HG03064 (cell line): ENCODE data around the gene SPIRE1.

Source experiments
- ATAC-seq: cut with Tn5 transposase; IDR thresholded peaks from one replicate; pipeline ENCODE4 v1.9.1; 2021; ENCODE audit warnings: low read depth; ENCODE audit not compliant: unreplicated experiment

Gene SPIRE1

DNA sequence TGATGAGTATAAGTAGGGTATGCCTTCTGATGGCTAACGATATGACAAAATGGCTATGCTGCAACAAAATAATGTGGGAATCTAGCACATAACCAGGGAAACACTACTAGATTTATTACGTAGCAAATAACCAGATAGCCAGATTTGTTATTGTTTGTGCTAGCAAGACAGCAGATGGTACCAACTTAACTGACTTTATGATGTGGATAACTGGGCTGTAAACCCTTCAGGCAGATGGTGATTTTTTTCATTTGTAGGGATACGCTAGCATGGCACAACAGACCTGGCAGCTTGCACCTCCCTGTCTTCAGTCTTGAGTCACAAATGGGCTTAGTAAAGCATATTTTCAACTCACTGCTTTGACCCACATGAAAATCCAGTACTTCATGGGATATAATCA lies 201.5 kb downstream of the SPIRE1 start:
- ATAC-seq: no peak

DNA sequence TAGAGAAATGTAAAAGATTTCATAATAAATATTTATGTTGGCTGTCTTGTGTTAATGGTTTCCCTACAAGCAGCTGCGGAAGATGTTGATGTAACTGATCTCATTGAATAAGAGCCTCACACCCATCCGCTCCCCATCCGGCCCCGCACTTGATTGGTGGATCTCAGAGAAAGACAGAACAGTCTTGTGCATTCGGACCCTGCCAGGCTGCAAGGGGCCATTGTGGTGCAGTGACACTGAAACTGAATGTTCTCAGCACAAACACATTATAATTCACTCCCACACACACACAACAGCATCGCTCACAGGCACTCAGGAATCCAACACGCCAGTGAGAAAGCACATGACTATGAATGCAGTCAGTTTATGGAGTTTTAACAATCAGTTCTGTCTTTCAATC lies 202.4 kb downstream of the SPIRE1 start:
- no peak for ATAC-seq

DNA sequence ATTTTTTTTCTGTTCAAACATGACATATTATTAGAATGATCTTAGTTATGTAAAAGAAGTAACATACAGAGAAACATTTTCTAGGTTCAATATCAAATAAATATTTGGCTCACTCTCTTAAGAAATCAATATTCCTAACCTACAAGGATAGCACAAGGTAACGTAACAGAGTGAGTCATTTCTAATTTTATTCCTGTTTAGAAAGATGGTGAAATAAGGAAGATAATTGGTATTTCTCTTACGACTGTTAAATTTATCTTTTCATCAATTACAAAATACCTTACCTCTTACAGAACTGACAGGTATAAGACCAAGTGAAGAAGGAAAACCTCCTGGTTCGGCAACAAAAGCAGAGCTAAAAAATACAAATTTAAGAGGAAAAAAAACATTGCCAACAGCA lies 205.1 kb downstream of the SPIRE1 start:
- ATAC-seq: no peak

DNA sequence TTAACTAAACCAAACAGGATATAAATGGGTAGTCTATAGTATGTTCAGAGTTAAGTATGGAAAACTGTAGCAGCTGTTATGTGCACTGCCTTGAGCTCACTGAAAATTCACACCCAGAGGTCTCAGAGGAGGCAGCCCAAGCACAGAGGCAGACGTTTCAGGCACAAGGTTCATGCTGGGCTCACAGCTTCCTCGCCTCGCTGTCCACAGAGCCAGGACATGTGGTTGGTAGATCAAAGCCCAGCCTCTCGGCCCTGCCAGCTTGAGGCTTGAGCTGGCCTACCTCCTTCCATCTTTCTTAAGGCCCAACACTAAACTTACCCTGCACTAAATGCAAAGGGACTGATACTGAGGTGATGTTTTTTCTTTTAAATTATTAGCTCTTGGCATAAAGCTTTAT lies 206.5 kb downstream of the SPIRE1 start:
- no peak for ATAC-seq

DNA sequence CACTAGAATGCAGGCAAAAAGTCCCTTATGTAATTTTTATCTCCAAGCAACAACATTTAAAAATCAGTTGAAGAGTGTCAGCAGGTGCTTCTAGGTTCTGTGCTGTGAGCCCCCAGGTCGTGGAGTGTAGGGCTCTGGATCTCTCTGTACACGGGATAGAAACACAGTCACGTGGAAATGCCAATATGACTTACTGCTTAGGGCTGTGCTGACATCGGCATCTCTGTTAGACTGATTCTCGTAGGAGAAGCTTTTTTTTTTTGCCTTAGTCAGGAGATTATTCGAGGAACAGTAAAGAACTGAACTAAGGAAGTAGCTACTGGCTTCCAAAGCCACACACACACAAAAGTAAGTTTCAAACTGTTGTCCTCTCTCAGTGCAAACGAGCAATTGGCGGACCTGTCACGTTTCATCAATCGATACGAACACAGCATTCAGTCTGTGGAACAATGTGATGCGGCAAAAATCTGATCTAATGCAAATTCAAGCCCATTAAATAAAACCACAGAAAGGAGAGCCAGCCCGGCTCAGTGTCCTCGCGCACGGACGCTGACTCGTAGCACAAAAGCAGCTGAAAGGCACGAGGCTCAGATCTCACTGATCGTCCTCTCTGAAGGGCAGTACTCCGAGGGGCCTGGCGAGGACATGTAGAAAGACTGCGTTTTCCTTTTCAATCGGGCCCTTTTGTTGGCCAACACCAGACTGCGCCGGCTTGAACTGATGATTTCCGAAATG lies 208.7 kb downstream of the SPIRE1 start:
- no peak for ATAC-seq

DNA sequence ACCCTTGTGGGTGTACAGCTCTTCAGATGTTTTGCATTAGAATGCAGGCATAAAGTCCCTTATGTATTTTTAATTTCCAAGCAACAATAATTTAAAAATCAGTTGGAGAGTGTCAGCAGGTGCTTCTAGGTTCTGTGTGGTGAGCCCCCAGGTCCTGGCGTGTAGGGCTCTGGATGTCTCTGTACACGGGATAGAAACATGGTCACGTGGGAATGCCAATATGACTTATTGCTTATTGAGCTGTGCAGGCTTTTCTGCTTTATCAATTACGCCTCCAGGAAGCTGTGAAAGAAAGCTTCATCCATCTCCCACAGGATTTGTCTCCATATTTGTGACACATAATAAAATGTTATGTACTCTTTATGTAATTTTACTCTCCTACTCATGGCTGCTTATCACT lies 212.4 kb downstream of the SPIRE1 start:
- no peak for ATAC-seq

DNA sequence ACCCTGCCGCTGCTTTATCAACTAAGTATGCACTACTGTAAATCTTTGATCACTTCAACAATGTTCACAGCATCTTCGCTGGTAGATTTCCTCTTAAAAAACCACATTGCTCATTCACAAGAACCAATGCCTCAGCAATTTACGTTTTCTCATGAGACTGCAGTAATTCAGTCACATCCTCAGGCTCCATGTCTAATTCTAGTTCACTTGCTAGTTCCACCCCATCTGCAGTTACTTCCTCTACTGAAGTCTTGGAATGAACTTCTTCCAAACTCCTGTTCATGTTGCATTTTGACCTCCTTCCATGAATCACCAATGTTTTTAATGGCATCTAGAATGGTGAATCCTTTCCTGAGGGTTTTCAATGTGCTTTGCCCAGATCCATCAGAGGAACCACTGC lies 214.4 kb downstream of the SPIRE1 start:
- ATAC-seq: no peak

DNA sequence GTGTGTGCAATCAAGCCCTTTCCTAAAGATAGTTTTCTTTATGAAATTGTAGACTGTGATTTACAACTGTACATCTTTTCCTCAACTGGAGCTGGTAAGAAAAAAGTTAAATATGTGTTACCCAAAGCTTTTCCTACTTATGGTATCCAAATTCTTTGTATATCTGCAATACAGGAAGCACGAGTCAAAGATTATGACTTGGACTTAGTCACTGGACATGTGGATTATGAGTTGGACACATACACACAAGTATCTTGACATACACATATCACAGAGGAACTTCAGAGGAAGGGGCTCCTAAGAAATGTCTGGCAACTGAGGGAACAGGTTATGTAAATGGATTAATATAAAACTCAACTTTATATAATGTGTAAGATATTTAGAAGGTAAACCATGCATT lies 215.0 kb downstream of the SPIRE1 start:
- no peak for ATAC-seq

DNA sequence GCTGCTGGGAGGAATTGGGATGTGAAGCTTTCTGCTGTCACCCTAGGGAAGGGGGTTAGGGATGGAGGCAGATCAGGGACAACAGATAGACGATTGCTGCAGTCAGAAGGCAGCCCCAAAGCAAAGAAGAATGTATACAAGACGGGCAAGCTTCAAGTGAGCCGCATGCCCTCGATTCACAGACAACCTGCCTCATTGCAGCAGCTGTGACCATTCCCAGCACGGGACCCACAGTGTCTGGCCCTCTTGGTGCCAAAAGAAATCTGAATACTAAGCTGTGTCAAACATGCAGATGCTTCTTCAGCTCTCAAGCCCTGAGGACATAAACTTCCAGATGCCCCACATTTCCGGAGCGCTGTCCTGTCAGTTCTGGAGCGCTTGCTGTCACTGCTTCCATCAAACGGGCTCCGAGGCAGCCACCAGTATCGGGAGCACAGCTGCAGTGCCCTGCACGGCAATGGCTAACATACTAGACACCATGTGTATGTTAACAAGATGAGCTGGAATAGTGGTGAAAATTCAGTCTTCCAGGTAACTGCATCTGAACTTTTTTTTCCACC lies 216.4 kb downstream of the SPIRE1 start:
- no peak for ATAC-seq

DNA sequence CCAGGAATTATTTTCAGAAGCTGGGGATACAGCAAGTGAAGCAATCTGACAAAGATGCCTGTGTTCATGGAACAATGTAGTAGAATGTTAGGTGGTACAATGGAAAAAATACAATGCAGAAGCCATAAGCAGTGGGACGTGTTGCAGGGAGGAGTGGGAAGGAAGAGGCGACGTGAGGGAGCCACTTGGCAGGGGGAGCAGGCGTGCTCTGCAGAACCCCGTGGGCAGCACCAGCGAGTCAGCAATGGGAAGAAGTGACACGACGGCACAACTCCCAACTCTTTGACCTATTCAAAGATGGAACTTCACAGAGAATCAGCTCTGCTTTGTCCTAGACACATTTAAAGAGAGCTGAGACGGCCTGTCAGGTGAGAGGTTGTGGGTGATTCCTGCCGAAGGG lies 219.7 kb downstream of the SPIRE1 start:
- no peak for ATAC-seq

DNA sequence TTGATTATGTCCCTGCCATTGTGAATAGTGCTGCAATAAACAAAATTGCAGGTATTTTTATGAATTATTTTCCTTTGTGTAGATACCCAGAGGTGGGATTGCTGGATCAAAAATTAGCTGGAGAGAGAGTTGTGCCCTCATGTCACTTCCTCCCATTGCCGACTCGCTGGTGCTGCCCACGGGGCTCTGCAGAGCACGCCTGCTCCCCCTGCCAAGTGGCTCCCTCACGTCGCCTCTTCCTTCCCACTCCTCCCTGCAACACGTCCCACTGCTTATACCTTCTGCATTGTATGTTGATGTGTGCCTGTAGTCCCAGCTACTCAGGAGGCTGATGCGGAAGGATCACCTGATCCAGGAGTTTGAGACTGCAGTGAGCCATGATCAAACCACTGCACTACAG lies 222.0 kb downstream of the SPIRE1 start:
- ATAC-seq: no peak

DNA sequence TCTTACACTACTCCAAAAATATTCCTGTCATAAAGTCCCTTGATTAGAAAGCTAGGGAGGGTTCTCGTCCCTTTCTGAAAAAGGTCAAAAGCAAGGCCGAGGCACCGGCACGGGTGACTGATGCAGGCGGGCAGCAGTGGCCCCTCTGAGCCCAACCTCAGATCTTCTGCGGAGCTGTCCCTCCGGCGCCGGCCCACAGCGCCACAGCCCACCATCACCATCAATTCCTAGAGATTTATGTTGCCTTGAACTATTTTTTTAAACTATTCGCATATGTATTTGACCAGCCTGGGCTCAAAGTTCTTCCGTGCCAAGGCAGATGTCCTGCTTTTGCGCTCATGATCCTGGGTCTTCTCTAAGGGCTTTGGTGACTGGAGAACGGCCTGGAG lies 223.4 kb downstream of the SPIRE1 start:
- no peak for ATAC-seq

DNA sequence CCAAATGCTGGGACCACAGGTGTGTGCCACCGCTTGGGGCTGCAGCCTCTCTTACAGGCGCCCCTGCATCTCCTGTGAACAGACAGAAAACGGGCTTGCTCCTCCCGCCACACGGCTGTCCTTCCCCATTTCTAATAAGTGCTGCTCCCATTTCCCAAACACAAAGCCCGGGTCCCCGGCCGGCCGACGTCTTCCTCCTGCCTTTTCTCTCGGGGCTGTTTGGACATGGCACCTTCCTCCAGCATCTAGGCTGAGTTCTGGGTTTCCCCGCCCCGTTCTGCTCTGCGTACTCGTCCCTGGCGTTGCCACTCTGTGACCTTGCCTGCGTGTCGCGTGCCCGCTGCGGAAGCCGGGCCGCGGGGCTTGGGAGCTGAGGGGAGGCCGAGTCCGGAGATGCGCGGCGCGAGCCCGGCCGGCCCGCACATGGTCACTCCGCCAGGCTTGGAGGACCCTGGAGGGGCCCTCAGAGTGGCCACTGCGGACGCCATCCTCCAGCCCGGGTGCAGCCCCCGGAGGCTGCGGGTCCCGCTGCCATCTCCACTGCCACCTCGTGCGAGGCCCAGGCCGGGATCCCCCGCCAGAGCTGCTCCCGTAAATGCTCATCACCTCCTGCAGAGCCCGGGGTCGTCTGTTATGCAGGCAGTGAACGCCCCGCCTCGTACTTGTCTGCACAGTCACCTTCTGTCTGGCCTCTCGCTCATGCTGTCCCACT lies 223.9 kb downstream of the SPIRE1 start:
- ATAC-seq: no peak

DNA sequence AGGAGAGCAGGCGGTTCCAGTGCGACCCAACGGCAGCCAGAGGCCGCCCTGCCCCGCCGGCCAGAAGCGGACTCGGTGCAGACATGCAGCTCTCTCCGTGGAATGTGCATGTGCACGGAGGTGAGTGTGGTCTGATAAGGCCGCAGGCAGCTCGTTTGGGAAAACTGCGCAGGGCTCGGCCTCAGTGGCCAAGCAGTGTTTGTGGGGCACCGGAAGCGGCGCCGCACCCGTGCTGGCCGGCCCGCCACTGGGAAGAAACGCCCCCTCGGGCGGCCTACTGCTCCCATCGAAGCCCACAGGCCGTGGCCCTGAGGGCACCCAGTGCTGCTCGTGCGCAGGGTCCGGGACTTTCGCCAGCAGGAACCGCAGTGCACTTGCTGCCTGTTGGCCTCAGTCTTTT lies 225.0 kb downstream of the SPIRE1 start:
- no peak for ATAC-seq

DNA sequence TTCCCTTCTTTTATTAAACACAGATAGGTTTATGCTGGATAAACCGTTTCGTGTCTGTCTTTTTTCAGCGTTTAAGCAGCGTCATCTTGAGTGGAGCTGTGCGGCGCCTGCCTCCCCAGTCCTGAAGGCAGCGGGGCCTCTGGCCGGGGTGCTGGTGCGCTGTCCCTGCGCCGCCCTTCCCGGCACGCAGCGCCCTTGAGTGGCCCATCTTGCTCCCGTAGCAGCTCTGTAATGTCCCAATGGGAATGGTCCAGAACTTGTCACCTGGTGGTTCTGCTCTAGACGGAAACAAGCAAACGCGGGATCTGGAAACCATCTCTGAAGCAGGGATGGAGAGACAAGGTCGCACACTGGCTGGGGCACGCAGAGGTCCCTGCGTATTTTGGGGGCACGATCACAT lies 225.7 kb downstream of the SPIRE1 start:
- ATAC-seq: no peak

DNA sequence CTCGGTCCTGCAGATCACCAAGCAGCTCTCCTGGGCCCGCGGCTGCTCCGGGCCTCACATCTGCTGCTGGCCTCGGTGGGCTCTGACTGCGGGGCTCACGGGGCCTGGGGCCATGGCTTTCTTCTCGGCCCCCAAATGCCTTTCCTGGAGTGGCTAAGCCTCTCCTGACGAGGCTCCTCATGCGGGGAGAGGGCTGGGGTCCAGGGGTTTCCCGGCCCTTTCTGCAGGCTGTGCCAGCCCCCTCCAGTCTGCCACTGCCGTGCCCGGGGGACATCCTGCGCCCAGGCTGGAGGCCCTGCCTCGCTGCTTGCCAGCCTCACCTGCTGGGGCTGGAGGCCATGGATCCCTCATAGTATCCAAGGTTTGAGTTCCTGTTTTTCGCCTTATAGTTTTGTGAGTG lies 226.3 kb downstream of the SPIRE1 start:
- no peak for ATAC-seq

DNA sequence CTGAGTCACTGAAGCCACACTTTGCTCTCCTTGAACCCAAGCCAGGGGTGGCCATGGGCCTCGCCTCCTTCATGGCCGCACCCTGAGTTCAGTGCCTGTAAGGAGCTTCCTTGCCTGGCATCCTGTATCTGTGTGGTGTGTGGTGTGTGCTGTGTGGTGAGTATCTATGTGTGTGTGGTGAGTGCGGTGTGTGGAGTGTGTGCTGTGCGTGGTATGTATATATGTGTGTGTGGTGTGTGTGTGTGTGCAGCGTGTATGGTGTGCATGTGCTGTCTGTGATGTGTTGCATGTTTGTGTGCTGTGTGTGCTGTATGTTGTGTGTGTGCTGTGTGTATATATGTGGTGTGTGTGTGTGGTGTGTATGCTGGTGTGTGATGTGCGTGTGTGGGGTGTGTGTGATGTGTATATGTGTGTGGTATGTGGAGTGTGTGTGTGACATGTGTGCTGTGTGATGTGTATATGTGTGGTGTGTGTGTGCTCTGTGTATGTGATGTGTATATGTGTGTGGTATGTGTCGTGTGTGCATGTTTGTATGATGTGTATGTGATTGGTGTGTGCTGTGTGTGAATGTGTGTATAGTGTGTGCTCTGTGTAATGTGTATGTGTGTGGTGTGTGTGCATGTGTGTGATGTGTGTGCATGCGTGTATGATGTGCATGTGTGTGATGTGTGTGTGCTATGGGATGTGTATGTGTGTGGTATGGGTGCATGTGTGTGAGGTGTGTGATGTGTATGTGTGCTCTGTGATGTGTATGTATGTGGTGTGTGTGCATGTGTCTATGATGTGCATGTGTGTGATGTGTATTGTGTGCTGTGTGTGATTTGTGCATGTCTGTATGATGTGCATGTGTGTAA lies 227.5 kb downstream of the SPIRE1 start:
- ATAC-seq: no peak

DNA sequence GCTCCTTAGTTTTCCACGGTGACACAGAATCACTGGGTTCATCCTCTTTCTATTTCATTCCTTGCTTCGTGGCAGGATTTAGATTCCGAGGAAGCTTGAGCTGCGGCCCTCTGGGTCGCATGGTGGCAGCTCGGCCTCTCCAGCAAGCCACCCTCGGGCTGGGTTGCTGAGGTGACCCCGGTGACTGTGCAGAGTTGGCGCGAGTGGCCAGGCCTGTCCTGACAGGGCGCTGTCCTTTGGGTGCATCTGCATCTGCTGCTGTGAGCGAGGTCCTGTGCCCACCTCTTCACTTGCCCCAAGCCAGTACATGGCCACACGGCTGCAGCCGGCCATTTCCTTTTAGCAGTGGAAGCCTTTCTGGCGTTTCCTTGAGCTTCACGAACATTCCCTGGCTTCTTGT lies 228.4 kb downstream of the SPIRE1 start:
- ATAC-seq: no peak

DNA sequence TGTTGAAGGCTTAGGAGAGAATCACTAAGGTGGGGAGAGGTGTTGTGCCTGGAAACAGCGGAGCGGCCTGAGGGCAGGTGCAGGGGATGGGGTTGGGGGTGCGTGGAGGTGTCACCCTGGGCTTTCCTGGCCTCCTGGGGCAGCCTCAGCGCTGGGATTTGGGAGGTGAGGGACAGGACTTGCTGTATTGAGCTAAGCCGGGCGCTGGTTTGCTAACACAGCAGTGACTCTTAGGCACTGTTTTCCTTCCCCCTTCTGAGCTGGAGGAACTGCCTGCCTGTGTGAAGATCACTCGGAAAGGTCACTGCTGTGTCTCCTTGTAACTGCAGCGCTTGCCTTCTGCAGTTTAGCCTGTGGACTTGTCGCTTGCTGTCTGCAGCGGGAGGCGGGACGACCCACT lies 229.0 kb downstream of the SPIRE1 start:
- no peak for ATAC-seq

DNA sequence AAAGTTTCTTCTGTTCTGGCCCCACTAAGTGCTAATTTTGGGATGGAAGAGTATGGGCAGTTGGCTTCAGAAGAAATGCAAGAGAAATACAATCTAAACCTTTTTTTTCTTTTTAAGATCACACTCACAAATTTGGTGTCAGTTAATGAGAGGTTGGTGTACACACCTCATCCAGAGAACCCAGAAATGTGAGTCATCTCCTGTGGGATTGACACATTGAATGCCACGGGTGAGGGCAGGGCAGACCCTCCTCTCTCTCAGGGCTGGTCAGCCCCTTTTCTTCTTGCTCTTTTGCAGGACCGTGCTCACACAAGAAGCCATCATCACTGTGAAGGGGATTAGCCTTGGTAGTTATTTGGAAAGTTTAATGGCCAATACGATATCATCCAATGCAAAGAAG lies 231.0 kb downstream of the SPIRE1 start:
- no peak for ATAC-seq

DNA sequence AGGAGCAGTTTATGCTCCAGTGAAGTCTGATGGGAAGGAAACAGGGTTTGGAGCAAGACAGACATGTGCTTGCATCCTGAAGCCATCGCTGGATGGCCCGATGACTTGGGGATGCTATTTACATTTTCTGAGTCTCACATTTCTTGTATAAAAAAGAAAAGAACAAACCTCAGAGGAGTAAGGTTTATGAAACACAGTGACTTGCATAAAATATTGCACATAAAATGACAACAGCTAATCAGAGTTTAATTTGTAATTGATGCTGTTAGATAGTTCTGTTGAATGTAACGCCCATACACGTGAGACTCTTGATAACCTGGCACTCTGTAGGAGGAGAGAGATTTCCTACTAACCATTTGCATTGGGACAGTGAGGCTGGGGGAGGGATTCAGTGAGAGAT lies 233.7 kb downstream of the SPIRE1 start:
- ATAC-seq: no peak
